ENCODE measurements around the gene TFDP2.

GRCh38 chr3:142152384-142152783 is 3.0 kb upstream of the TFDP2 start:
- no peak for TF ChIP-seq ZNF416 (tag by site-specific recombination; IDR thresholded peaks at IDR 0.05)
- TF ChIP-seq ZNF350 (tag by site-specific recombination; IDR thresholded peaks at IDR 0.05), result no peak
- TF ChIP-seq, protein P1, sequence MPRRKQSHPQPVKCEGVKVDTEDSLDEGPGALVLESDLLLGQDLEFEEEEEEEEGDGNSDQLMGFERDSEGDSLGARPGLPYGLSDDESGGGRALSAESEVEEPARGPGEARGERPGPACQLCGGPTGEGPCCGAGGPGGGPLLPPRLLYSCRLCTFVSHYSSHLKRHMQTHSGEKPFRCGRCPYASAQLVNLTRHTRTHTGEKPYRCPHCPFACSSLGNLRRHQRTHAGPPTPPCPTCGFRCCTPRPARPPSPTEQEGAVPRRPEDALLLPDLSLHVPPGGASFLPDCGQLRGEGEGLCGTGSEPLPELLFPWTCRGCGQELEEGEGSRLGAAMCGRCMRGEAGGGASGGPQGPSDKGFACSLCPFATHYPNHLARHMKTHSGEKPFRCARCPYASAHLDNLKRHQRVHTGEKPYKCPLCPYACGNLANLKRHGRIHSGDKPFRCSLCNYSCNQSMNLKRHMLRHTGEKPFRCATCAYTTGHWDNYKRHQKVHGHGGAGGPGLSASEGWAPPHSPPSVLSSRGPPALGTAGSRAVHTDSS (tag by site-specific recombination; IDR thresholded peaks at IDR 0.05), result no peak
- no peak for TF ChIP-seq ZBTB8A (tag by site-specific recombination; IDR thresholded peaks at IDR 0.05)
- TF ChIP-seq ZBTB26 (tag by site-specific recombination; optimal IDR thresholded peaks at IDR 0.05), result no peak
- TF ChIP-seq ZNF324 (tag by site-specific recombination; IDR thresholded peaks at IDR 0.05), result no peak
- TF ChIP-seq, protein P2, sequence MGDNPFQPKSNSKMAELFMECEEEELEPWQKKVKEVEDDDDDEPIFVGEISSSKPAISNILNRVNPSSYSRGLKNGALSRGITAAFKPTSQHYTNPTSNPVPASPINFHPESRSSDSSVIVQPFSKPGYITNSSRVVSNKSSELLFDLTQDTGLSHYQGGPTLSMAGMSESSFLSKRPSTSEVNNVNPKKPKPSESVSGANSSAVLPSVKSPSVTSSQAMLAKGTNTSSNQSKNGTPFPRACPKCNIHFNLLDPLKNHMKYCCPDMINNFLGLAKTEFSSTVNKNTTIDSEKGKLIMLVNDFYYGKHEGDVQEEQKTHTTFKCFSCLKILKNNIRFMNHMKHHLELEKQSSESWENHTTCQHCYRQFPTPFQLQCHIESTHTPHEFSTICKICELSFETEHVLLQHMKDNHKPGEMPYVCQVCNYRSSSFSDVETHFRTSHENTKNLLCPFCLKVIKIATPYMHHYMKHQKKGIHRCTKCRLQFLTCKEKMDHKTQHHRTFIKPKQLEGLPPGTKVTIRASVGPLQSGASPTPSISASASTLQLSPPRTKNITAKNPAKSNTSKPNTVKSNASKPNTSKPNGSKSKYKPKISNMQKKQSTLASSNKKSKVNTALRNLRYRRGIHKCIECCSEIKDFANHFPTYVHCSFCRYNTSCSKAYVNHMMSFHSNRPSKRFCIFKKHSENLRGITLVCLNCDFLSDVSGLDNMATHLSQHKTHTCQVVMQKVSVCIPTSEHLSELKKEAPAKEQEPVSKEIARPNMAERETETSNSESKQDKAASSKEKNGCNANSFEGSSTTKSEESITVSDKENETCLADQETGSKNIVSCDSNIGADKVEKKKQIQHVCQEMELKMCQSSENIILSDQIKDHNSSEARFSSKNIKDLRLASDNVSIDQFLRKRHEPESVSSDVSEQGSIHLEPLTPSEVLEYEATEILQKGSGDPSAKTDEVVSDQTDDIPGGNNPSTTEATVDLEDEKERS (tag by site-specific recombination; IDR thresholded peaks at IDR 0.05), result no peak
- no peak for TF ChIP-seq ZNF792 (tag by site-specific recombination; IDR thresholded peaks at IDR 0.05)
- TF ChIP-seq, protein P3, sequence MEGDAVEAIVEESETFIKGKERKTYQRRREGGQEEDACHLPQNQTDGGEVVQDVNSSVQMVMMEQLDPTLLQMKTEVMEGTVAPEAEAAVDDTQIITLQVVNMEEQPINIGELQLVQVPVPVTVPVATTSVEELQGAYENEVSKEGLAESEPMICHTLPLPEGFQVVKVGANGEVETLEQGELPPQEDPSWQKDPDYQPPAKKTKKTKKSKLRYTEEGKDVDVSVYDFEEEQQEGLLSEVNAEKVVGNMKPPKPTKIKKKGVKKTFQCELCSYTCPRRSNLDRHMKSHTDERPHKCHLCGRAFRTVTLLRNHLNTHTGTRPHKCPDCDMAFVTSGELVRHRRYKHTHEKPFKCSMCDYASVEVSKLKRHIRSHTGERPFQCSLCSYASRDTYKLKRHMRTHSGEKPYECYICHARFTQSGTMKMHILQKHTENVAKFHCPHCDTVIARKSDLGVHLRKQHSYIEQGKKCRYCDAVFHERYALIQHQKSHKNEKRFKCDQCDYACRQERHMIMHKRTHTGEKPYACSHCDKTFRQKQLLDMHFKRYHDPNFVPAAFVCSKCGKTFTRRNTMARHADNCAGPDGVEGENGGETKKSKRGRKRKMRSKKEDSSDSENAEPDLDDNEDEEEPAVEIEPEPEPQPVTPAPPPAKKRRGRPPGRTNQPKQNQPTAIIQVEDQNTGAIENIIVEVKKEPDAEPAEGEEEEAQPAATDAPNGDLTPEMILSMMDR (tag by site-specific recombination; IDR thresholded peaks at IDR 0.05), result no peak
